Measurements from ENCODE around the gene TMEM97. TPM values are rescaled to one million over a fixed set of nuclear protein-coding genes. Genes with fewer than 3 reads are reported as not detected.

TMEM97 gene
- total and polyA plus RNA-seq, 9 of the 15 experiments (the other 6 are each of a cell fraction or from before 2014, with no cell fraction given) = 34.6 to 121 (median 76.0) TPM

DNA sequence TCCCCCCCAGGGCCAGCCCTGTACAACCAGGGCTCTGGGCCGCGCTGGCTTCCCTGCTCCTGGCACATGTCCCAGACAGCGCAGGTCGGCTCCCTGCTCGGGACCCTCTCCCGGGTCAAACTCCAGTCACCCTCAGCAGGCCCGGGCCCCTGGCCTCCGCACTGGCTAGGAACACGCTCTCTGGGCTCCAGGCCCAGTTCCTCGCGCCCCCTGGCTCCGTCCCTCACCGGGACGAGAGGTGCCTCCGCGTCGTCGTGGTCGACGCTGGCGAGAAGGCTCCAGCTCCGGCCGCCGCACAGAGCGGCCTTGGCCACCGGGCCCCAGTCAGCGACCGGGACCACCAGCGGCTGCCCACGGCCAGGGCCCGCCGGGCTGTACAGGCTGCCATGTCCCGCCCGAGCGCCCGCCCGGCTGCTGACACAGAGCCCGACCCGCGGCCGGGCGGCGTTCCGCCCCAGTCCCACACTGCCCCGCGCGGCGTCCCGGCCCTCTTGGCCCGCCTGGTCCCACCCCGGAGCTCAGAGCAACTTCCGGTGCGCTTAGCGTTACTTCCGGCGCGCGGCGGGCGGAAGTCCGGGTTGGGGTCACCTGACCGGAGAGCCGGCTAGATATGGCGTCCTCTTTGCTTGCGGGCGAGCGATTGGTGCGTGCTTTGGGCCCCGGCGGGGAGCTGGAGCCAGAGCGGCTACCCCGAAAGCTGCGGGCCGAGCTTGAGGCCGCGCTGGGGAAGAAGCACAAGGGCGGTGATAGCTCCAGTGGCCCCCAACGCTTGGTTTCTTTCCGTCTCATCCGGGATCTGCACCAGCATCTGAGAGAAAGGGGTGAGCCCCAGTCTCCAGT is 38.3 kb downstream of the TMEM97 start, which contains the start of gene POLDIP2 (continued):
- TF ChIP-seq ARID4B (CRISPR knock-in tag; IDR thresholded peaks at IDR 0.05) (peak; percentile 34; the same call in 1 of the 2 replicates), POLR2A (conservative IDR thresholded peaks at IDR 0.05) (peak; percentile 88), PCBP2 (IDR thresholded peaks at IDR 0.05; ENCODE audit: low read depth, low read length, poor library complexity, severe bottlenecking) (no peak), ZNF121 (CRISPR knock-in tag; conservative IDR thresholded peaks at IDR 0.05) (no peak), RBBP5 (IDR thresholded peaks at IDR 0.05; ENCODE audit: borderline replicate concordance, insufficient read depth, low read length, poor library complexity, severe bottlenecking) (peak; percentile 91), ILF3 (IDR thresholded peaks at IDR 0.05; ENCODE audit: borderline replicate concordance) (peak; percentile 85; the same call in 1 of the 2 replicates), HCFC1 (IDR thresholded peaks at IDR 0.05; ENCODE audit: low read depth, low read length) (peak; percentile 86), ELK3 (CRISPR knock-in tag; IDR thresholded peaks at IDR 0.05) (no peak), FUS (optimal IDR thresholded peaks at IDR 0.05; ENCODE audit: low read depth, low read length) (peak; percentile 61), ZBTB1 (CRISPR knock-in tag; IDR thresholded peaks at IDR 0.05; ENCODE audit: borderline replicate concordance, low read depth) (no peak), ZSCAN32 (CRISPR knock-in tag; IDR thresholded peaks at IDR 0.05) (no peak), ZNF644 (tag; IDR thresholded peaks at IDR 0.05; ENCODE audit: low read depth) (0 out of 2 replicates have a peak, but pooled peaks have one; percentile 59), POLR2G (IDR thresholded peaks at IDR 0.05; ENCODE audit: low read depth, low read length) (peak; percentile 99)
- TF ChIP-seq, protein P1, sequence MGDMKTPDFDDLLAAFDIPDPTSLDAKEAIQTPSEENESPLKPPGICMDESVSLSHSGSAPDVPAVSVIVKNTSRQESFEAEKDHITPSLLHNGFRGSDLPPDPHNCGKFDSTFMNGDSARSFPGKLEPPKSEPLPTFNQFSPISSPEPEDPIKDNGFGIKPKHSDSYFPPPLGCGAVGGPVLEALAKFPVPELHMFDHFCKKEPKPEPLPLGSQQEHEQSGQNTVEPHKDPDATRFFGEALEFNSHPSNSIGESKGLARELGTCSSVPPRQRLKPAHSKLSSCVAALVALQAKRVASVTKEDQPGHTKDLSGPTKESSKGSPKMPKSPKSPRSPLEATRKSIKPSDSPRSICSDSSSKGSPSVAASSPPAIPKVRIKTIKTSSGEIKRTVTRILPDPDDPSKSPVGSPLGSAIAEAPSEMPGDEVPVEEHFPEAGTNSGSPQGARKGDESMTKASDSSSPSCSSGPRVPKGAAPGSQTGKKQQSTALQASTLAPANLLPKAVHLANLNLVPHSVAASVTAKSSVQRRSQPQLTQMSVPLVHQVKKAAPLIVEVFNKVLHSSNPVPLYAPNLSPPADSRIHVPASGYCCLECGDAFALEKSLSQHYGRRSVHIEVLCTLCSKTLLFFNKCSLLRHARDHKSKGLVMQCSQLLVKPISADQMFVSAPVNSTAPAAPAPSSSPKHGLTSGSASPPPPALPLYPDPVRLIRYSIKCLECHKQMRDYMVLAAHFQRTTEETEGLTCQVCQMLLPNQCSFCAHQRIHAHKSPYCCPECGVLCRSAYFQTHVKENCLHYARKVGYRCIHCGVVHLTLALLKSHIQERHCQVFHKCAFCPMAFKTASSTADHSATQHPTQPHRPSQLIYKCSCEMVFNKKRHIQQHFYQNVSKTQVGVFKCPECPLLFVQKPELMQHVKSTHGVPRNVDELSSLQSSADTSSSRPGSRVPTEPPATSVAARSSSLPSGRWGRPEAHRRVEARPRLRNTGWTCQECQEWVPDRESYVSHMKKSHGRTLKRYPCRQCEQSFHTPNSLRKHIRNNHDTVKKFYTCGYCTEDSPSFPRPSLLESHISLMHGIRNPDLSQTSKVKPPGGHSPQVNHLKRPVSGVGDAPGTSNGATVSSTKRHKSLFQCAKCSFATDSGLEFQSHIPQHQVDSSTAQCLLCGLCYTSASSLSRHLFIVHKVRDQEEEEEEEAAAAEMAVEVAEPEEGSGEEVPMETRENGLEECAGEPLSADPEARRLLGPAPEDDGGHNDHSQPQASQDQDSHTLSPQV (IDR thresholded peaks at IDR 0.05) = peak; percentile 26; the same call in 1 of the 2 replicates
- TF ChIP-seq, protein P2, sequence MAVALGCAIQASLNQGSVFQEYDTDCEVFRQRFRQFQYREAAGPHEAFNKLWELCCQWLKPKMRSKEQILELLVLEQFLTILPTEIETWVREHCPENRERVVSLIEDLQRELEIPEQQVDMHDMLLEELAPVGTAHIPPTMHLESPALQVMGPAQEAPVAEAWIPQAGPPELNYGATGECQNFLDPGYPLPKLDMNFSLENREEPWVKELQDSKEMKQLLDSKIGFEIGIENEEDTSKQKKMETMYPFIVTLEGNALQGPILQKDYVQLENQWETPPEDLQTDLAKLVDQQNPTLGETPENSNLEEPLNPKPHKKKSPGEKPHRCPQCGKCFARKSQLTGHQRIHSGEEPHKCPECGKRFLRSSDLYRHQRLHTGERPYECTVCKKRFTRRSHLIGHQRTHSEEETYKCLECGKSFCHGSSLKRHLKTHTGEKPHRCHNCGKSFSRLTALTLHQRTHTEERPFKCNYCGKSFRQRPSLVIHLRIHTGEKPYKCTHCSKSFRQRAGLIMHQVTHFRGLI (CRISPR knock-in tag; IDR thresholded peaks at IDR 0.05) = no peak

All from K562 (cell line).